BE2C (cell line): ENCODE data around the gene L1CAM.
A peak's percentile ranks its signal among the peaks of the same experiment; 100 is the strongest.

Experiments
- DNase-seq: peaks from one replicate; pipeline ENCODE4 v3.0.0-alpha.2; 2020
- H3K27me3 ChIP-seq: fragments of 250-450 bp; sonication (Bioruptor Pico); 2 replicates; pipeline ENCODE4 v1.5.1; 2020; ENCODE audit warnings: mild to moderate bottlenecking
- H3K36me3 ChIP-seq: fragments of 250-450 bp; sonication (Bioruptor Pico); 2 replicates; pipeline ENCODE4 v1.5.1; 2020; ENCODE audit warnings: mild to moderate bottlenecking
- H3K4me1 ChIP-seq: fragments of 250-450 bp; sonication (Bioruptor Pico); 2 replicates; pipeline ENCODE4 v1.5.1; 2020
- H3K4me3 ChIP-seq: 2 replicates; pipeline ENCODE4 v1.5.1; 2011; ENCODE audit warnings: low read depth, low read length
- H3K9me3 ChIP-seq: fragments of 250-450 bp; sonication (Bioruptor Pico); 2 replicates; pipeline ENCODE4 v1.5.1; 2020
- CTCF ChIP-seq: IDR thresholded peaks from 2 replicates; pipeline ENCODE4 v1.5.1; 2012; ENCODE audit warnings: mild to moderate bottlenecking, low read depth, low read length

The L1CAM gene

GRCh38 chrX:153911798-153912197 is 25.8 kb upstream of the L1CAM start:
- H3K36me3 ChIP-seq = no peaks in the 10 kb centered on the region
- TF ChIP-seq CTCF = no peak
- peaks cover 7% of the 10 kb centered on the region for H3K4me1 ChIP-seq

GRCh38 chrX:153910446-153910845 is 24.5 kb upstream of the L1CAM start:
- no peak for DNase-seq
- Histone ChIP-seq H3K4me3 (no peak overlapping the region), H3K9me3 (no peaks in the 10 kb centered on the region), H3K36me3 (no peaks in the 10 kb centered on the region), H3K4me1 (peaks cover 7% of the 10 kb centered on the region), H3K27me3 (no peaks in the 10 kb centered on the region)
- no peak for TF ChIP-seq CTCF

More at GRCh38 chrX:153911798-153912197, 25.8 kb upstream of the L1CAM start:
- DNase-seq = no peak
- H3K27me3 ChIP-seq = no peaks in the 10 kb centered on the region
- H3K4me3 ChIP-seq = no peak overlapping the region
- no peaks in the 10 kb centered on the region for H3K9me3 ChIP-seq

- Histone ChIP-seq H3K27me3 (no peaks in the 10 kb centered on the region), H3K4me3 (no peak overlapping the region), H3K4me1 (peaks cover 7% of the 10 kb centered on the region), H3K36me3 (no peaks in the 10 kb centered on the region), H3K9me3 (no peaks in the 10 kb centered on the region)
- no peak for TF ChIP-seq CTCF
- DNase-seq = no peak
These were observed 24.0 kb upstream of the L1CAM start for GRCh38 chrX:153909980-153910360.

- DNase-seq = peak; percentile 68
- no peaks in the 10 kb centered on the region for H3K27me3 ChIP-seq
- H3K36me3 ChIP-seq = no peaks in the 10 kb centered on the region
- peaks cover 7% of the 10 kb centered on the region for H3K4me1 ChIP-seq
- H3K9me3 ChIP-seq = no peaks in the 10 kb centered on the region
- no peak for TF ChIP-seq CTCF
- H3K4me3 ChIP-seq = no peak overlapping the region
These were observed 23.3 kb upstream of the L1CAM start for GRCh38 chrX:153909024-153909979.

DNA sequence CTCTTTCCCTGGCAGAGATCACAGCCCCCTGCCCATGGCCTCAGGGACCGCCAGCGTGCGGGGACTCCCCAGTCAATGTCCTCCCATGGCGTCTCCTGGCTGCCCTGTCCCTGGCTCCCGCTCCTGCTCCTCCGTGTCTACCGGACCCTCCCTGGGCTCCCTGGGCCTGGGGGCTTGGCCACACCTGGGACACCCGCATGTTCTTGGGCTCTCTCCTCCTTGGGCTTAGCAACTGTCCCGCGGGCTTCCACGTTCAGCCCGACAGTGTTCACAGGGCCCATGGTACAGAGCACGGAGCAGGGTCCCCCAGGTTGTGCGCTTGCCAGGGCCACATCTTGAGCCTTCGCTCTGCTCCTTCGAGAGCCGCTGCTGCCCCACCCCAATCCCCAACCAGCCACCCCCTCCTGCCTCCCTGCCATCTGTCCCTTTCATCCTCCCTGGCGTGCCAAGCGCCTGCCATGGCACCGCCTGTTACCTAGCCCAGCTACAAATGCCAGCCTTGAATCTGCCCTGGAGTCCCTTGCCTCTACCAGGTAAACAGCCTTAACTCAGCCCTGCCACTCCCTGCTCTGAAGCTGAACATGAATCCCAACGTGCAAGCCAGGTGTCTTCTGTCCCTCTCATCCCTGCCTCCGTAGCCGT is 22.4 kb upstream of the L1CAM start:
- Histone ChIP-seq H3K9me3 (no peaks in the 10 kb centered on the region), H3K36me3 (no peaks in the 10 kb centered on the region), H3K4me3 (no peak overlapping the region), H3K4me1 (peaks cover 11% of the 10 kb centered on the region), H3K27me3 (no peaks in the 10 kb centered on the region)
- no peak for DNase-seq
- TF ChIP-seq CTCF = no peak

DNA sequence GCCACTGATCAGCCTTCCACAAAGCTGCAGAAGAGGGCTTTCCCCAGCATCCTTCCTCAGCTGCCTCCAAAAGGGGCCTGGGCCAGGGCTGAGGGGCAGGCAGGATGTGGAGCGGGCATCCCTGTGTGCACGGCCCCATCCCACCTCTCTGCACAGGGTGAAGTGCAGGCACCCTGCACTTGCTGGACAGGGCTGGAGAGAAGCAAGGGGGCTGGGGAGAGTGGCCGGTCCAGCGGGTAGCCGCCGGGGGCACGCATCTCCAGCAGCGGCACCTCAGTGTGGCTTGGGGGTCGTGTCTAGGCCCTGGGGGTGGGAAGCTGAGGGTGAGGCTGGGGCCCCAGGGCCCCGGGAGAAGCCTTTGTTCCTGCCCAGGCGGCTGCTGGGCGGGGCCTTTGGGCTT is 21.5 kb upstream of the L1CAM start:
- Histone ChIP-seq H3K4me3 (no peak overlapping the region), H3K27me3 (no peaks in the 10 kb centered on the region), H3K36me3 (no peaks in the 10 kb centered on the region), H3K9me3 (no peaks in the 10 kb centered on the region), H3K4me1 (peaks cover 18% of the 10 kb centered on the region)
- DNase-seq = no peak
- no peak for TF ChIP-seq CTCF
